Upper lobe of left lung (tissue), 6 donors: ENCODE measurements around the gene NELFCD. TPM values are rescaled to one million over a fixed set of nuclear protein-coding genes. Genes with fewer than 3 reads are reported as not detected.

Source experiments
- ATAC-seq, 2 donors: fragments of 200-7000 bp; cut with Tn5 transposase; one replicate each; pipeline ENCODE4 v1.9.1; 2022; ENCODE audit warnings: mild to moderate bottlenecking in 2 of 2, moderate library complexity in 2 of 2; ENCODE audit not compliant: low FRiP score in 2 of 2
- DNase-seq, 2 donors: peaks; one replicate each; pipeline ENCODE4 v3.0.0-alpha.2; 2019 to 2020
- H3K27ac ChIP-seq, 4 donors: fragments of 200-600 bp; sonication (generic); one replicate each; pipeline ENCODE4 v1.5.1; 2016 to 2019
- H3K27me3 ChIP-seq, 4 donors: fragments of 200-600 bp; sonication (generic); one replicate each; pipeline ENCODE4 v1.5.1; 2017 to 2019
- H3K36me3 ChIP-seq, 4 donors: fragments of 200-600 bp; sonication (generic); one replicate each; pipeline ENCODE4 v1.5.1; 2016 to 2019
- H3K4me1 ChIP-seq, 4 donors: fragments of 200-600 bp; sonication (generic); one replicate each; pipeline ENCODE4 v1.5.1; 2018 to 2019
- H3K4me3 ChIP-seq, 4 donors: fragments of 200-600 bp; sonication (generic); one replicate each; pipeline ENCODE4 v1.5.1; 2017 to 2019; ENCODE audit warnings: mild to moderate bottlenecking in 2 of 4, moderate library complexity in 1 of 4
- H3K9me3 ChIP-seq, 4 donors: fragments of 200-600 bp; sonication (generic); one replicate each; pipeline ENCODE4 v1.5.1; 2018 to 2019
- EP300 ChIP-seq, 4 donors: sonication (generic); formaldehyde crosslinking; IDR thresholded peaks; one replicate each; pipeline ENCODE4 v1.5.1; 2017; ENCODE audit warnings: antibody characterized with exemption in 4 of 4, control low read depth in 2 of 4
- POLR2A ChIP-seq, 4 donors: fragments of 450-650 bp; IDR thresholded peaks; one replicate each; pipeline ENCODE4 v1.5.1; 2016 to 2017; ENCODE audit warnings: antibody characterized with exemption in 4 of 4, mild to moderate bottlenecking in 2 of 4
- POLR2AphosphoS5 ChIP-seq, 2 donors: sonication (generic); formaldehyde crosslinking; IDR thresholded peaks; one replicate each; pipeline ENCODE4 v1.5.1; 2017; ENCODE audit warnings: antibody characterized with exemption in 2 of 2
- WGBS, 2 donors: methylation state at CpG; one replicate each; pipeline ENCODE4 v1.1.5; 2017 to 2018; 5-methylcytosine and 5-hydroxymethylcytosine counted together
- total RNA-seq, 6 donors: library from RNA; depleted of rRNA in 4 of 6; stranded (reverse); fragments of >200 nt in 4 of 6; gene quantifications; one replicate each; pipeline versions ENCODE4 v1.1.0 to v1.2.1, GENCODE V29; 2016 to 2021
- TF ChIP-seq, protein P1 (sequence below), 6 experiments: fragments of 450-650 bp in 4 of 6; fragments of 200-600 bp in 2 of 6; sonication (generic) in 2 of 6; IDR thresholded peaks; one replicate each; pipeline ENCODE4 v1.5.1; 2016 to 2019; ENCODE audit warnings: antibody characterized with exemption in 6 of 6
- donor health status: DM: no; HTN: no; CAD: no; lungs with moderate emphysema.
- donor health status: DM: no; HTN: yes; CAD: no; lungs with severe emphysema.

The NELFCD gene
- total RNA-seq, 6 donors from 2014 or later = 42.3 to 99.5 (median 48.7) TPM

DNA sequence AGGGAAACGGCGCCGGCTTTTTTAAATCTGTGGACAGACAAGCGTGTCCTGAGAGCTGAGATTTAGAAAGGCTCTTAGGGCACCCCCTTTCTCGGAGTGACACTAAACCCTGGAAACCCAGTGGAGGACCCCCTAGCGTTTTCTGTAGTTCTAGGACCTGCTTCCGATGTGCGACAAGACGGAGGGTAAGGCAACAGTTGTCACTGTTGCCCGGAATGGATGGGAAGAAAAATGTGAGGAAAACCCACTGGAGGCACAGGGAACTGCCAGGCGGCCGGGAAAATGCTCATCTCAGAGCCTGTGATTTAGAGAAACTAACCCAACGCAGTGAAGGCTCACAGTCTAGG is 51.6 kb downstream of the NELFCD start:
- no peak for DNase-seq
- H3K36me3 ChIP-seq = peaks cover 16 to 66% (median 34%) of the 10 kb centered on the region in 4 donors

DNA sequence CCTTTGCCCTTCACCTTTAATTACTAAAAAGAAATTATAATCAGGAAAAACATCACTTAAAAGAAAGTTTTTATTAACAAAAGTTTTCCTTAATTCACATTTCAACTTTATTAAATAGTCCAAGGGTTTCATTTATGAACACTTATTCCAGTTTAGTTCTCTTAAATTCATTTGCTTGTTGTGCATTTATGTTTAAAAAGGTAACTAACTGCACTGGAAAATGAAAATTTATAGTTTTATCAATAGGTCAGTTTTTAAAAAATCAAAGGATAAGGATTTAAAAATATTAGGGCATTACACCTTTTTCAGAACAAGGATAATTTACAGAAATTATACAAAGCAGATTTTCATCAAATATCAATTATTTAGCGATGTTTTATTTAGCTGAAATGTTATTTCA is 52.0 kb downstream of the NELFCD start:
- Histone ChIP-seq H3K27ac (peak overlapping the region; percentile 89 to 96 (median 94)), H3K4me3 (peak overlapping the region in 3 of 4 donors; percentile 62 to 85 (median 78))

More for the DNA sequence above, 51.6 kb downstream of the NELFCD start:
- TF ChIP-seq POLR2A (IDR thresholded peaks at IDR 0.05) (no peak), POLR2AphosphoS5 (IDR thresholded peaks at IDR 0.05) (no peak), EP300 (IDR thresholded peaks at IDR 0.05) (no peak)
- TF ChIP-seq, protein P1, sequence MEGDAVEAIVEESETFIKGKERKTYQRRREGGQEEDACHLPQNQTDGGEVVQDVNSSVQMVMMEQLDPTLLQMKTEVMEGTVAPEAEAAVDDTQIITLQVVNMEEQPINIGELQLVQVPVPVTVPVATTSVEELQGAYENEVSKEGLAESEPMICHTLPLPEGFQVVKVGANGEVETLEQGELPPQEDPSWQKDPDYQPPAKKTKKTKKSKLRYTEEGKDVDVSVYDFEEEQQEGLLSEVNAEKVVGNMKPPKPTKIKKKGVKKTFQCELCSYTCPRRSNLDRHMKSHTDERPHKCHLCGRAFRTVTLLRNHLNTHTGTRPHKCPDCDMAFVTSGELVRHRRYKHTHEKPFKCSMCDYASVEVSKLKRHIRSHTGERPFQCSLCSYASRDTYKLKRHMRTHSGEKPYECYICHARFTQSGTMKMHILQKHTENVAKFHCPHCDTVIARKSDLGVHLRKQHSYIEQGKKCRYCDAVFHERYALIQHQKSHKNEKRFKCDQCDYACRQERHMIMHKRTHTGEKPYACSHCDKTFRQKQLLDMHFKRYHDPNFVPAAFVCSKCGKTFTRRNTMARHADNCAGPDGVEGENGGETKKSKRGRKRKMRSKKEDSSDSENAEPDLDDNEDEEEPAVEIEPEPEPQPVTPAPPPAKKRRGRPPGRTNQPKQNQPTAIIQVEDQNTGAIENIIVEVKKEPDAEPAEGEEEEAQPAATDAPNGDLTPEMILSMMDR (IDR thresholded peaks at IDR 0.05) = peak in 5 of 6 experiments; percentile 17 to 43 (median 21)
- H3K4me3 ChIP-seq = peak overlapping the region; percentile 62 to 85 (median 73)
- H3K4me1 ChIP-seq = peaks cover 35 to 46% (median 38%) of the 10 kb centered on the region in 4 donors
- no peaks in the 10 kb centered on the region for H3K27me3 ChIP-seq
- WGBS, 2 donors = 1 to 2% methylated on average over 12 to 13 of the region's 13 CpGs
- H3K27ac ChIP-seq = peak overlapping the region; percentile 89 to 96 (median 94)
- peak in 1 of 2 donors; percentile 9 for ATAC-seq
- H3K9me3 ChIP-seq = no peaks in the 10 kb centered on the region

DNA sequence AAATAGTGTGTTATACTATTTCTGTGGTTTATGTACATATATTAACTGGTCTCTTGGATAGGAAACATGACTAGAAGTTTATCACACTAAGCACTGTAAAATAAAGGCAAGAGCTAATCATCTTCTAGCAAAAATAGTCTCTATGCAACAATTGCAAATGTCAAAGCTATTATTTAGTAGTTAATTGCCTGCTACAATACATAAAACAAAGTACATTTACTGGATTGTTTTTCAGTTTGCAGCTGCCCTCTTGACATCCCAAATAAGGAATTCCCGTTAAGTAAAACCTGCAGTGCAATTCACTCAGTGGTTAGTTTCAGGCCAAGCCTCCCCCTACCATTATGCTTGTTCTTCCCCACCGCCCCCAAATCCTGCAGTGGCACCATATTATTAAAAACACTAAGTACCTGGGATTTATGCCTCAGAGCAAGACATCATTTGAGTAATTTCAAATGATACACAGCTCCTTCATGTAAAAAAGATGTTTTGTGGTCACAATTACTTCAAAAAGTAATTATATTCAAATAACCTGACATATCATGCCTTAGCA is 52.6 kb downstream of the NELFCD start:
- Histone ChIP-seq H3K27me3 (no peaks in the 10 kb centered on the region), H3K27ac (no peak overlapping the region), H3K4me1 (peaks cover 27 to 36% (median 30%) of the 10 kb centered on the region in 4 donors), H3K4me3 (no peak overlapping the region), H3K36me3 (peaks cover 16 to 62% (median 38%) of the 10 kb centered on the region in 4 donors), H3K9me3 (no peaks in the 10 kb centered on the region)
- ATAC-seq (no peak), DNase-seq (no peak)
- TF ChIP-seq, protein P1 (IDR thresholded peaks at IDR 0.05) = no peak
- no peak for TF ChIP-seq EP300 (IDR thresholded peaks at IDR 0.05)
- 87 to 96% methylated on average over 2 of the region's 2 CpGs for WGBS, 2 donors

More for the DNA sequence above, 52.0 kb downstream of the NELFCD start:
- DNase-seq = no peak
- 97 to 100% methylated on average over 1 of the region's 1 CpG for WGBS, 2 donors
- ATAC-seq = no peak
- TF ChIP-seq POLR2AphosphoS5 (IDR thresholded peaks at IDR 0.05) (no peak), POLR2A (IDR thresholded peaks at IDR 0.05) (no peak), EP300 (IDR thresholded peaks at IDR 0.05) (no peak)
- TF ChIP-seq, protein P1 (IDR thresholded peaks at IDR 0.05) = no peak
- no peaks in the 10 kb centered on the region for H3K27me3 ChIP-seq
- H3K4me1 ChIP-seq = peaks cover 32 to 41% (median 36%) of the 10 kb centered on the region in 4 donors
- H3K36me3 ChIP-seq = peaks cover 16 to 66% (median 37%) of the 10 kb centered on the region in 4 donors
- H3K9me3 ChIP-seq = no peaks in the 10 kb centered on the region

DNA sequence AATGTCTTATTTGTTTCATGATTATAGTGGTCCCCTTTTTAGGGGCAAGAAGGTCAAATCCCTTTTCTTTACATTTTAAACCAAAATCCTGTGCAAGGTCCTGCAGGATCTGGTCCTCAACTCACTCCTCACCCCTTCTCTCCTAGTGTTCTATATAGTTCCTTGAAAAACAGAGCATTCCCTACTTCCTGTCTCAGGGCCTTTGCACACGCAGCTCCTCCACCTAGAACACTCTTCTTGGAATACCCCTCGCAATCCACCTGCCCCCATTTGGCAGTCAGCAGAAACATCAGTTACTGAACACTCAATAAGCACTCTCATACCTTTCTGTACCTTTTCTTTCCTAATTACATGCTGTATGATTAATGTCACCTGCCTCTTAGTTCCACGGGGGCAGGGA is 54.3 kb downstream of the NELFCD start:
- Histone ChIP-seq H3K36me3 (peaks cover 16 to 45% (median 32%) of the 10 kb centered on the region in 4 donors), H3K27ac (no peak overlapping the region), H3K9me3 (no peaks in the 10 kb centered on the region), H3K4me3 (no peak overlapping the region), H3K4me1 (peaks cover 16 to 29% (median 21%) of the 10 kb centered on the region in 4 donors), H3K27me3 (no peaks in the 10 kb centered on the region)
- 96 to 98% methylated on average over 3 of the region's 3 CpGs for WGBS, 2 donors
- no peak for TF ChIP-seq EP300 (IDR thresholded peaks at IDR 0.05)
- no peak for TF ChIP-seq POLR2AphosphoS5 (IDR thresholded peaks at IDR 0.05)
- no peak for TF ChIP-seq POLR2A (IDR thresholded peaks at IDR 0.05)
- TF ChIP-seq, protein P1 (IDR thresholded peaks at IDR 0.05) = no peak
- DNase-seq (no peak), ATAC-seq (no peak)

DNA sequence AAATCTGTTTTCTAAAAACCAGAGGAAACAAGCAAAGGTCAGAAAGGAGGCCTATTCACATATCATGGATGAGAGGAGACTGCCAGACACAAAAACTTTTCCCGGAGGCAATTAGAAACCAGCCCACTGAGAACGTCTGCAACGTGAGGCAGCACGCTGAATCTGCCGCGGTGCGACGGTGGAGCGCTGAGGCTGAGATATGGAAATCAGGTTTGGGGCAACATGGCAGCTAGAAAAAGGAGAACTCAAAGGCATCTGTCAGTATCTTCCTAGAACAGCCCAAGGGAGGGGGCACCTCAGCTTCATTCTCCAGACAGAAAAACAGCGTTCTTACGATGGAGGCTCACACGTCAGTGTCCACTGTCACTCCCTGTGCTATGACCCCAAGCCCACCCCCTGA is 56.3 kb downstream of the NELFCD start:
- TF ChIP-seq EP300 (IDR thresholded peaks at IDR 0.05) = no peak
- no peak for TF ChIP-seq POLR2A (IDR thresholded peaks at IDR 0.05)
- no peak for TF ChIP-seq POLR2AphosphoS5 (IDR thresholded peaks at IDR 0.05)
- TF ChIP-seq, protein P1 (IDR thresholded peaks at IDR 0.05) = no peak
- peaks cover 21 to 34% (median 27%) of the 10 kb centered on the region in 4 donors for H3K4me1 ChIP-seq
- DNase-seq (peak in 1 of 2 donors; percentile 66), ATAC-seq (no peak)
- H3K27me3 ChIP-seq = no peaks in the 10 kb centered on the region
- no peak overlapping the region for H3K4me3 ChIP-seq
- H3K36me3 ChIP-seq = peaks cover 16 to 43% (median 32%) of the 10 kb centered on the region in 4 donors
- WGBS, 2 donors = 94 to 96% methylated on average over 12 of the region's 12 CpGs
- H3K9me3 ChIP-seq = no peaks in the 10 kb centered on the region
- H3K27ac ChIP-seq = no peak overlapping the region
